SIG-M5 treated with dmso at 0.1 percent for 504 hours (cell line): Measurements from ENCODE around the gene CARHSP1.
A peak's percentile ranks its signal among the peaks of the same experiment; 100 is the strongest.
"Not testable (repeated sequence)": the region's sequence is repeated elsewhere in the genome, so short reads cannot be mapped to it uniquely, and the experiment has no call there.

Experiments used
- DNase-seq: peaks from one replicate; lab custom pipeline; 2025; ENCODE audit not compliant: unreplicated experiment; lab: John Stamatoyannopoulos, UW

CARHSP1 gene

GRCh38 chr16:8873866-8874195, 5.0 kb upstream of the CARHSP1 start:
- not testable (repeated sequence) for DNase-seq

GRCh38 chr16:8872967-8873865, 4.4 kb upstream of the CARHSP1 start:
- DNase-seq, result peak; percentile 53

- DNase-seq, result no peak
Measured at GRCh38 chr16:8872071-8872470, 3.3 kb upstream of the CARHSP1 start.

- not testable (repeated sequence) for DNase-seq
Measured at GRCh38 chr16:8869988-8870241, 1.1 kb upstream of the CARHSP1 start.

- no peak for DNase-seq
Measured at GRCh38 chr16:8869212-8869987, 594 bp upstream of the CARHSP1 start.

GRCh38 chr16:8867932-8868415, 832 bp downstream of the CARHSP1 start:
- no peak for DNase-seq

GRCh38 chr16:8867216-8867931, 1.4 kb downstream of the CARHSP1 start:
- DNase-seq, result peak; percentile 18

- no peak for DNase-seq
Measured at GRCh38 chr16:8866884-8867215, 2.0 kb downstream of the CARHSP1 start.

- DNase-seq, result no peak
Measured at GRCh38 chr16:8866118-8866883, 2.5 kb downstream of the CARHSP1 start.

GRCh38 chr16:8865145-8865882, 3.5 kb downstream of the CARHSP1 start:
- DNase-seq, result no peak

GRCh38 chr16:8864480-8865110, 4.2 kb downstream of the CARHSP1 start:
- DNase-seq, result no peak

- no peak for DNase-seq
Measured at GRCh38 chr16:8863594-8864424, 5.0 kb downstream of the CARHSP1 start.

GRCh38 chr16:8862309-8863130, 6.3 kb downstream of the CARHSP1 start:
- no peak for DNase-seq

GRCh38 chr16:8861563-8862308, 7.1 kb downstream of the CARHSP1 start:
- DNase-seq, result no peak

GRCh38 chr16:8859913-8860881, 8.6 kb downstream of the CARHSP1 start:
- DNase-seq, result no peak
